Panc1 (cell line): ENCODE results near the gene SPATA33. TPM values are rescaled to one million over a fixed set of nuclear protein-coding genes. Genes with fewer than 3 reads are reported as not detected.

ENCODE experiments used
- ATAC-seq: fragments of 200-7000 bp; cut with Tn5 transposase; 2 replicates; pipeline ENCODE4 v1.9.1; 2020; ENCODE audit warnings: mild to moderate bottlenecking, moderate library complexity
- BruUV-seq: library from RNA; stranded (reverse); fragments of 400-500 nt; replicated peaks from 2 replicates; lab custom pipeline; 2021; lab: Mats Ljungman, UMichigan
- CTCF ChIA-PET: fragments of 300-600 bp; sonication (Branson Sonifier 250); formaldehyde crosslinking; loops from one replicate; lab custom pipeline; 2022; ENCODE audit warnings: antibody characterized with exemption; lab: Charles Lee
- POLR2A ChIA-PET: fragments of 300-600 bp; sonication (Branson Sonifier 250); formaldehyde crosslinking; loops from one replicate; lab custom pipeline; 2022; ENCODE audit warnings: antibody characterized with exemption; lab: Charles Lee
- DNase-seq: peaks from one replicate; pipeline ENCODE4 v3.0.0-alpha.2; 2010; ENCODE audit warnings: low read depth, low spot score
- H3K27ac ChIP-seq: 2 replicates; pipeline ENCODE4 v1.5.1; 2011; ENCODE audit warnings: mild to moderate bottlenecking, low read length, inconsistent platforms
- H3K27me3 ChIP-seq: fragments of 200-500 bp; sonication (Bioruptor generic); 2 replicates; pipeline ENCODE4 v1.6.0; 2014; ENCODE audit warnings: low read length, inconsistent platforms; ENCODE audit not compliant: control insufficient read depth, insufficient read depth
- H3K36me3 ChIP-seq: fragments of 200-500 bp; sonication (Bioruptor generic); 2 replicates; pipeline ENCODE4 v1.5.1; 2014; ENCODE audit warnings: inconsistent platforms, mild to moderate bottlenecking, low read length, moderate library complexity; ENCODE audit not compliant: control insufficient read depth, insufficient read depth
- H3K4me1 ChIP-seq: 2 replicates; pipeline ENCODE4 v1.5.1; 2011; ENCODE audit warnings: inconsistent platforms, mild to moderate bottlenecking, low read length, moderate library complexity; ENCODE audit not compliant: control insufficient read depth, insufficient read depth
- H3K4me3 ChIP-seq, 2 experiments: 2 replicates each; pipeline ENCODE4 v1.5.1; 2011 to 2012; ENCODE audit warnings: low read depth in 2 of 2, low read length in 2 of 2, mild to moderate bottlenecking in 2 of 2, inconsistent platforms in 1 of 2, moderate library complexity in 1 of 2
- H3K9me3 ChIP-seq: fragments of 200-500 bp; sonication (Bioruptor generic); 2 replicates; pipeline ENCODE4 v1.5.1; 2014; ENCODE audit warnings: low read depth, mild to moderate bottlenecking, inconsistent platforms, low read length, moderate library complexity; ENCODE audit not compliant: control insufficient read depth, insufficient read depth
- CTCF ChIP-seq: fragments of 450-650 bp; IDR thresholded peaks from 2 replicates; pipeline ENCODE4 v1.5.1; 2017; ENCODE audit warnings: mild to moderate bottlenecking
- POLR2AphosphoS5 ChIP-seq: IDR thresholded peaks from 2 replicates; pipeline ENCODE4 v1.6.1; 2012; ENCODE audit warnings: mild to moderate bottlenecking, low read depth, low read length, moderate library complexity
- SIN3A ChIP-seq: IDR thresholded peaks from 2 replicates; pipeline ENCODE4 v1.6.1; 2012; ENCODE audit warnings: low read depth, mild to moderate bottlenecking, low read length, moderate library complexity, borderline replicate concordance; ENCODE audit not compliant: insufficient read depth
- TCF7L2 ChIP-seq: IDR thresholded peaks from 2 replicates; pipeline ENCODE4 v1.6.1; 2011; ENCODE audit warnings: mild to moderate bottlenecking, low read depth, low read length, inconsistent platforms
- in situ Hi-C: cut with HindIII; loops from 2 replicates; pipeline ENCODE4 v1.10.0; 2016; ENCODE audit warnings: low sequenced_read_pairs, low pct_unique_long_range_greater_than_20kb
- intact Hi-C: fragments of 100-400 bp; cut with micrococcal nuclease; formaldehyde crosslinking; loops from one replicate; pipeline ENCODE4 v1.10.0; 2022; ENCODE audit not compliant: unreplicated experiment
- total RNA-seq: library from RNA; stranded (reverse); gene quantifications from one replicate; pipeline ENCODE4 v1.2.1, GENCODE V29; 2021; ENCODE audit not compliant: unreplicated experiment
- TF ChIP-seq, protein P1 (sequence below), 2 experiments: IDR thresholded peaks; 2 replicates each; pipeline ENCODE4 v1.6.1; 2011 to 2012; ENCODE audit warnings: low read depth in 2 of 2, control low read depth in 1 of 2, low read length in 1 of 2, mild to moderate bottlenecking in 1 of 2, moderate library complexity in 1 of 2; ENCODE audit not compliant: insufficient read depth in 1 of 2

SPATA33 gene
- total RNA-seq, 1 experiment from 2014 or later, result 18.3 TPM

GRCh38 chr16:89610108-89610453 lies 47.6 kb upstream of the SPATA33 start:
- POLR2A ChIA-PET, result no interaction called here
- intact Hi-C loops (no loop called here), in situ Hi-C loops (no loop called here)
- no peaks in the 10 kb centered on the region for H3K36me3 ChIP-seq
- H3K4me3 ChIP-seq, result no peak overlapping the region
- no peak overlapping the region; the same call in 1 of the 2 replicates for H3K27ac ChIP-seq
- DNase-seq (no peak), ATAC-seq (no peak)
- peaks cover 5% of the 10 kb centered on the region for H3K4me1 ChIP-seq
- CTCF ChIA-PET, result no interaction called here
- TF ChIP-seq POLR2AphosphoS5, result no peak
- no TSS peak for BruUV-seq
- H3K9me3 ChIP-seq, result no peaks in the 10 kb centered on the region
- H3K27me3 ChIP-seq, result no peaks in the 10 kb centered on the region

DNA sequence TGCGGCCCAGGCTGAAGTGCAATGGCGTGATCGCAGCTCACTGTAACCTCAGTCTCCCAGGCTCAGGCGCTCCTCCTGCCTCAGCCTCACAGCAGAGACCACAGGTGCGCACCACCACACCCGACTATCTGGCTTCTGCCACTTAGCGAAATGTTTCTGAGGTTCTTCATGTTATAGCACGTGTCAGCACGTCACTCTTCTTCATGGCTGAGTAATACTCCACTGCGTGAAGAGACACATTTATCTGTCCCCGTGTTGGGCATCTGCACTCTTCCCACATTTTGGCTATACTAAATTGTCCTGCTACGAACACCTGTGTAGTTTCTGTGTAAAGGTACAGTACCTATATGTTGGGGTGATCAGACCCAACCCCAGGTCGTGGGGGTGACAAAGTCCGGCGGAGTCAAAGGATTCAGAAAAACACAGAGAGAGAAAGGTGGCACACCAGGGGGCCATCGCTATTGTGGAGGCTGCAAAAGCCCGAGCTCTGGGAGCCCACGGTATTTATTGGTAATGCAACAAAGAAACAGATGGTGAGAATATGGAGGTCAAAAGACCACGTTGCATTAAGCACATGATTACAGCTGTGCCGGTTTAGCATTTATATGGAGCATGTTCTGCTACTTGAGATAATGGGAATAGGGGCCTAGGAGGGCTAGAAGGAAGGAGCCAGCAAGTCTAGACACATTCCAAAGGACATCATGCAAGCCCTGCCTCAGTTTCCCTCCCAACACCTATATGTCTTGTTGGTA lies 45.0 kb upstream of the SPATA33 start:
- no peaks in the 10 kb centered on the region for H3K36me3 ChIP-seq
- in situ Hi-C loops (no loop called here), intact Hi-C loops (no loop called here)
- H3K27ac ChIP-seq, result no peak overlapping the region
- no peaks in the 10 kb centered on the region for H3K27me3 ChIP-seq
- DNase-seq (no peak), ATAC-seq (no peak)
- no TSS peak for BruUV-seq
- ChIA-PET CTCF (no interaction called here), POLR2A (interaction anchor here (0.6 kb wide), 1 partner anchor 70 kb away, joined by 6 read pairs; no protein-coding TSS in a partner anchor)
- H3K9me3 ChIP-seq, result no peaks in the 10 kb centered on the region
- TF ChIP-seq POLR2AphosphoS5, result no peak
- TF ChIP-seq, protein P1, sequence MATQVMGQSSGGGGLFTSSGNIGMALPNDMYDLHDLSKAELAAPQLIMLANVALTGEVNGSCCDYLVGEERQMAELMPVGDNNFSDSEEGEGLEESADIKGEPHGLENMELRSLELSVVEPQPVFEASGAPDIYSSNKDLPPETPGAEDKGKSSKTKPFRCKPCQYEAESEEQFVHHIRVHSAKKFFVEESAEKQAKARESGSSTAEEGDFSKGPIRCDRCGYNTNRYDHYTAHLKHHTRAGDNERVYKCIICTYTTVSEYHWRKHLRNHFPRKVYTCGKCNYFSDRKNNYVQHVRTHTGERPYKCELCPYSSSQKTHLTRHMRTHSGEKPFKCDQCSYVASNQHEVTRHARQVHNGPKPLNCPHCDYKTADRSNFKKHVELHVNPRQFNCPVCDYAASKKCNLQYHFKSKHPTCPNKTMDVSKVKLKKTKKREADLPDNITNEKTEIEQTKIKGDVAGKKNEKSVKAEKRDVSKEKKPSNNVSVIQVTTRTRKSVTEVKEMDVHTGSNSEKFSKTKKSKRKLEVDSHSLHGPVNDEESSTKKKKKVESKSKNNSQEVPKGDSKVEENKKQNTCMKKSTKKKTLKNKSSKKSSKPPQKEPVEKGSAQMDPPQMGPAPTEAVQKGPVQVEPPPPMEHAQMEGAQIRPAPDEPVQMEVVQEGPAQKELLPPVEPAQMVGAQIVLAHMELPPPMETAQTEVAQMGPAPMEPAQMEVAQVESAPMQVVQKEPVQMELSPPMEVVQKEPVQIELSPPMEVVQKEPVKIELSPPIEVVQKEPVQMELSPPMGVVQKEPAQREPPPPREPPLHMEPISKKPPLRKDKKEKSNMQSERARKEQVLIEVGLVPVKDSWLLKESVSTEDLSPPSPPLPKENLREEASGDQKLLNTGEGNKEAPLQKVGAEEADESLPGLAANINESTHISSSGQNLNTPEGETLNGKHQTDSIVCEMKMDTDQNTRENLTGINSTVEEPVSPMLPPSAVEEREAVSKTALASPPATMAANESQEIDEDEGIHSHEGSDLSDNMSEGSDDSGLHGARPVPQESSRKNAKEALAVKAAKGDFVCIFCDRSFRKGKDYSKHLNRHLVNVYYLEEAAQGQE (IDR thresholded peaks at IDR 0.05; ENCODE audit: insufficient read depth in 1 of 2, low read depth in 2 of 2, low read length in 1 of 2), result no peak
- no peak for TF ChIP-seq TCF7L2
- no peak for TF ChIP-seq CTCF
- TF ChIP-seq SIN3A, result no peak
- H3K4me1 ChIP-seq, result peaks cover 5% of the 10 kb centered on the region
- no peak overlapping the region for H3K4me3 ChIP-seq
